Superior temporal gyrus (tissue), 1 donor: ENCODE measurements around the gene ORAI3.

Source experiments
- DNase-seq: peaks from one replicate; pipeline ENCODE4 v3.0.0-alpha.2; 2016; ENCODE audit errors: extremely low spot score

Gene ORAI3

DNA sequence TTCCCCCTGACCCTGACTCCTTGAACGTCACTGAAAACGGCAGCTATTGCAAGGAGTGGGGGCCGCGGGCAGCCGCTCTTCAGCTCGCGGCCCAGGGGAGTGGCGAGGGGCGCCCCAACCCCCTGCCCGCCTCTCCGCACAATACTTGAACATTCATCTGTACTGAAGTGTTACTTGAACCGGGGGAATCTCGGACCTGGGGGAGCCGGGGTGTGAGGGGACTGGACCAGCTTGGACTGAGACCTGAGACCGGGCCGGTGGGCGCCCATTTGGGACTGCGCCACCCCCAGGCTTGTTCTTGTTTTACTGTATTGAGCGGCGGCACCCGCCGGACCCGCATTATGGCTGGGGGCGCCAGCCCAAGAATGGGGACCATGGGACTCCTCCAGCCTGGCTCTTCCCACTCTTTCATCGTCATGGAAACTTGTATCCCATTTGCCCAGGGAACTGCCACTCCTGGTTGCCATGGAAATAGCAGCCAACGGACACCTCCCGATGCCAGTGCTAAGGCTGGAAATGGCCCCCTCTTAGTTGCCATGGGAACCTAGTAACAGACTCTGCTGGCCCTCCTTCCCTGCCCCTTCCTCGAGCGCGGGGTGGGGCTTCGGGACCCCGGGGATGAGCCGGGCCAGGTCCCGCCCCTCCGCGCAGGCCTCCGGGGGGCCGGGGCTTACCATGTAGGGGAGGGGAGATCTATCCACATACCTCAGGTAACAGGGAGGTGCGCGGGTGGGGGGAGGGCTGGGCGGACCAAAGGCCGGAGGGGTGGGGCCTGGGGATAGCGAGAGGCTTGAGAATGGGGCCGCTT, 805 bp upstream of the ORAI3 start:
- peak; percentile 97 for DNase-seq

- no peak for DNase-seq
Measured at GRCh38 chr16:30949650-30950515, 1.0 kb downstream of the ORAI3 start.

GRCh38 chr16:30950516-30951065, 1.7 kb downstream of the ORAI3 start:
- no peak for DNase-seq

DNA sequence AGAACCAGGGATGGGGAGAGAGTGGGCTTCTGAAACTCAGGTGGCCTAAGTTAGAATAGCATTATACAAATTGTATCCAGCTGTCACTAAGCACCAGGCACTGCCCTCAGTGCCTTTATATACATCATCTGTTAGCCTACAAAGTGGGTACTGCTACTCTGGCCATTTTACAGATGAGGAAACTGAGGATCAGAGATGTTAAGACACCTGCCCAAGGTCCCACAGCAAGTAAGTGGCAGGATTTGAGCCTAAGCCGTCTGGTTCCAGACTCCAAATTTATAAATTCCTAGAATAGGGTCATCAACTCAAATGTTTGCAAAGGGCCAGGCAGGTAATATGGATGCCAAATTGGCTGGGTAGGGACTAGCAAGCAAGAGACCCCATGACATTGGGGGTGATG, 2.3 kb downstream of the ORAI3 start:
- DNase-seq: no peak

DNA sequence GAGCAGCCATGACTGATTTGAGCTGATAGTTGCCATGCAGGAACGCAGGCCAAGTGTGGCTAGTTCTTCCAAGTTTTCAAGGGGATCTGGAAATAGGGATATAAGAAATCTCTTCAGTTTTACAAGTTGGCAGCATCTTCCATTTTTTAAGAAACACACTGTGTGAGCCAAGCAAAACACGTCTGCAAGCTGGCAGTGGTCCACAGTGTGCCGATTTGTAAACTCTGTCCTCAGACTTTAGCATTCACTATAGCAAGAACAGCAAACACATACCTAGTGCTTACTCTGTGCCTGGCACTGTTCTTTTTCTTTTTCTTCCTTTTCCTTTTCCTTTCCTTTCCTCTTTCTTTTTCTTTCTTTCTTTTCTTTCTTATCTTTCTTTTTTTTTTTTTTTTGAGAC, 2.9 kb downstream of the ORAI3 start:
- DNase-seq: no peak

- no peak for DNase-seq
Measured at GRCh38 chr16:30953111-30953510, 4.2 kb downstream of the ORAI3 start.

DNA sequence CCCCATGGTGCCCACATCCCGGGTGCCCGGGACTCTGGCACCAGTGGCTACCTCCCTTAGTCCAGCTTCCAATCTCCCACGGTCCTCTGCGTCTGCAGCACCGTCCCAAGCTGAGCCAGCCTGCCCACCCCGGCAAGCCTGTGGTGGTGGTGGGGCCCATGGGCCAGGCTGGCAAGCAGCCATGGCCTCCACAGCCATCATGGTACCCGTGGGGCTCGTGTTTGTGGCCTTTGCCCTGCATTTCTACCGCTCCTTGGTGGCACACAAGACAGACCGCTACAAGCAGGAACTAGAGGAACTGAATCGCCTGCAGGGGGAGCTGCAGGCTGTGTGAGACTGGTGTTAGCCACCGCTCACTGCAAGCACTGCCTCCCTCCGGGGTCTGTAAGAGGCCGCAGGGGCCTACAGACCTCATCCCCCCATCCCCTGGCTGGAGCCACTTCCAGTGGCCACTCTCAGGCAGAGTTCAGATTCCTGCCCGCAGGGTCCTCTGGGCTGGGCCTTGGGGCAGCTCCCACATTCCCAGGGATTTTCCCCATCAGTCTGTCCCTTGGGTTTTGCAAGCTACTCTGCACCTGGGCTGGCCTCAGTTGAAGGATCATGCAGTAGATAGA, 4.8 kb downstream of the ORAI3 start:
- DNase-seq: peak; percentile 88

- no peak for DNase-seq
Measured at GRCh38 chr16:30954993-30955392, 6.1 kb downstream of the ORAI3 start.

DNA sequence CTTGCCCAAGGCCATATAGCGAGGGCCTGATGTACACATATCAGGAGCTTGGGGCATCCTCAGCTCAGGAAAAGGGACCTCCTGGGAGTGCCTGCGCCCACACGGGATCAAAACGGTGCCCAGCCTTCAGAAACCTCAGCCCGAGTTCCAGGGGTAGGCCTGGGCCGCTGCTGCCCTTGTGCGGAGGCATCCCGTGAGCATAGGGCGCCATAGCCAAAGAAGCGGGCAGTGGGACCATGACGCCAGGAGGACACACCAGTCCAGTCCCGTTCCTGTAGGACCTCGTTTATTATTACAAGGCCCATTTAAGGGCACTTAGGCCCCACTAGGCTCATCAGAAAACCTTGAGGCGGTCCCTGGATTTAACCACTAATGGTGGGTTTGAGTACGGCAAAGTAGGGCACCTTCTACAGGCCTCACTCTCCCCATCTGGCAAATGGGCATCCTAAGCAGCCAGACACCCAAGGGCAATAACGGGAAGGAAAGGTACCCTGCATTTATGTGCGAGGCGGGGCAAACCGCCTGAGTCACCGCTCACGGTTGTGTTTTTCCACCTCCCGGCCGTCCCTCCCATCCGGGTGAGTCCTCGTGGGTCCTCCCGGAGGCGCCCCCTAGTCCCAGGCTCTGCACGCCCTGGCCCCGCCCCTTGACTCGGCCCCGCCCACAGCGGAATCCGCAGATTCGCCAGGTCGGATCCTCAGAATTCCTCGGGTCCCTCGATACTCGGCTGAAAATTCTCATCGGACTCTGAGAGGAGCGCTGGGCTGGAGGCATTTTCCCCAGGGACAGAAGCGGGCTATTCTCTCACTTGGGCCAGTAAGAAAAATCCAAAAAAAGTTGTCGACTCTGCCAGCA, 8.0 kb downstream of the ORAI3 start:
- no peak for DNase-seq

DNA sequence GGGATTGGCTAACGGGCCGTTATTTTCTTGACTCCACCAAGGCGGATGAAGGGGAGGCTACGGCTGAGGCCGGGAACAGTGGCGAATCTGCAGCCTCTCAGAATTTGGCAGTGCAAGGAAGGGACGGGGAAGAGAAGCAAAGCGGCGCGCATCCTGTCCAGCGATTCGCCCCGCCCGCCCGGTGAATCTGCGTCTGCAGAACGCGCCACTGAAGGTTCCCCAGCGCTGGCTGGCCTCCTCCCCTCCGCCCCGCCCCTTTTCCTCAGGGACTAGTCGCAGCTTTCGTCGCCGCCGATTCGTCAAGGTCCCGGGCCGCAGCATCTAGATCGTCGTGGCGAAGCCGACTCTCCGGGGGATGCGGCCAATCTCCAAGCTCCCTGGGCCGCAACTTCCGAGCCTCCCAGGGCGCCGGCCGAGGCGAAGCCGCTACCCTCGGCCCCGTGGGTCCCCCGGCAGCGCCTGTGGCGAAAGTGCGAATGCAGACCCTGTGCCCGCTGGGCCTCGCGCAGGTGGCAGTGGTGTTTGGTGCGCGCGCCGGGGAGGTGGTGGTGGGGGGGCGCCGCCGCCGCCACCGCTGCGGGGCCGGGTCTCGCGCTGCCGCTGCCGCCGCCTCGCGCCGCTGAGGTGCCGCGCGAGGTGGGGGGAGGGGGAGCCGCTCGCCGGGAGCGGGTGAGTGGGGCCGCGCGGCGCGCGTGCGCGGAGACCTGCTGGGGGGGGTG, 8.7 kb downstream of the ORAI3 start, which contains the start of gene SETD1A:
TSS of gene SETD1A (plus strand) at position 299 of the 719 bp plus-strand sequence. CDS start 978 bp downstream, outside the sequence.
- DNase-seq: peak; percentile 90

DNA sequence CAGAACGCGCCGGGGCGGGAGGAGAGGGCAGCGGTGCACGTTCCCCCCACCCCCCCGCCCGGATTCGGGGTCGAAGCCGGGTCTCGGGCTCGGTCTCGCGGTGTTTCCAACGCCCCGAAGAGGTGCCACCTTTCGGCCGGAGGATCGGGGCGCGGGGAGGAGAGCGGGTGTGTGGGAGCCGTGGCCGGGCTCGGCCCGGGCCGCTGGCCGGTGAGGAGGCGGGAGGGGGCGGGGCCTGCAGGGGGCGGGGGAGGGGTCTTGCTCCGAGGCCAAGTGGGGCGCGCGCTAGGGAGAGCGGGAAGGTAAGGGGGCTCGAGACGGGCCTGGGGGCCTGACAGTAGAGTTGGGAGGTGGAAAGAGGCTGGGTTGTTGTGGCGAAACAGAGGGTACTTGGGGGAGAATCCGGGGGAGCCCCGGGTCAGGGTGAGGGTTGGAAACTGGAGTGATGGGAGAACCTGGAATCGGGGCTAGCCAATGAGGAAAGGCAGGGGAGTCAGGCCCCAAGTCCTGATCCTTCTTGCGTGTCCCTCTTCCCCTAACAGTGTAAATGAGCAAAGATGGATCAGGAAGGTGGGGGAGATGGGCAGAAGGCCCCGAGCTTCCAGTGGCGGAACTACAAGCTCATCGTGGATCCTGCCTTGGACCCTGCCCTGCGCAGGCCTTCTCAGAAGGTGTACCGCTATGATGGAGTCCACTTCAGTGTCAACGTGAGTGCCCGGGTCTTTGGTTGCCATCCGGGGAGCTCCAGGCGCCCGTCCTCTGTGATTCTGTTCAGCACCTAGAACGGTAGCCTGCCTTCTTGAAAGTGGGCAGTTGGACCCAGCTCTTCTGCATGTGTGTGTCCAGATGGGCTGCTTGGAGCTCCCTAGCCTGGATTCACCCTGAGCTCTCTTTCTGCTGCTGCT, 9.6 kb downstream of the ORAI3 start:
- DNase-seq: no peak

DNA sequence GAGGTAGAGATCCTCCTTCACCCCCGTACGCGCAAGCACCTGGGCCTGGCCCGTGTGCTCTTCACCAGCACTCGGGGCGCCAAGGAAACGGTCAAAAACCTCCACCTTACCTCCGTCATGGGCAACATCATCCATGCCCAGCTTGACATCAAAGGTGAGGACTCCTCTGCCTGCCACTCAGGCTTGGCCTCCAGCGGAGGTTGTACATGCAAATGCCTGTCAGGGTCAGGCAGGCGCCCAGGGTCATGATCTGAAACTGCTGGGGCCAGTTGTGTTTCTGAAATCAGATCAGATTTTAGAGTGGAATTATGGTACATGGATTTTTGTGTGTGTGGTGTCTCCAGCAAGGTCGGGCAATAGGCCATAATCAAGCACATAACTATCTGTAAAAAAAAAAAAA, 12.5 kb downstream of the ORAI3 start:
- DNase-seq: no peak

GRCh38 chr16:30963925-30964511, 15.2 kb downstream of the ORAI3 start:
- no peak for DNase-seq

GRCh38 chr16:30964574-30965226, 15.8 kb downstream of the ORAI3 start:
- DNase-seq: no peak

DNA sequence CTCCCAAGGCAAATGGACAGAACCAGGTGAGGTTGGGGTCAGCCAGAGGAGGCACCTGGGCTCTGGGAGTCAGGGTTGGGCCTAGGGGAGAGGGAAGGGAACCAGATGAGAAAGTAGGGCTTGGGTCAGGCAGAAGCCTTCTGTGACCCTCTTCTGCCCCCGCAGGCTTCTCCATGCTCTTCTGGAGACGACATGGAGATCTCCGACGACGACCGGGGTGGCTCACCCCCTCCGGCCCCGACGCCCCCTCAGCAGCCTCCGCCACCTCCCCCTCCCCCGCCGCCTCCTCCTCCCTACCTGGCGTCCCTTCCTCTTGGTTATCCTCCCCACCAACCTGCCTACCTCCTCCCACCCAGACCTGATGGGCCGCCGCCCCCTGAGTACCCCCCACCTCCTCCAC, 16.6 kb downstream of the ORAI3 start:
- no peak for DNase-seq

- no peak for DNase-seq
Measured at GRCh38 chr16:30966033-30966619, 17.3 kb downstream of the ORAI3 start.

DNA sequence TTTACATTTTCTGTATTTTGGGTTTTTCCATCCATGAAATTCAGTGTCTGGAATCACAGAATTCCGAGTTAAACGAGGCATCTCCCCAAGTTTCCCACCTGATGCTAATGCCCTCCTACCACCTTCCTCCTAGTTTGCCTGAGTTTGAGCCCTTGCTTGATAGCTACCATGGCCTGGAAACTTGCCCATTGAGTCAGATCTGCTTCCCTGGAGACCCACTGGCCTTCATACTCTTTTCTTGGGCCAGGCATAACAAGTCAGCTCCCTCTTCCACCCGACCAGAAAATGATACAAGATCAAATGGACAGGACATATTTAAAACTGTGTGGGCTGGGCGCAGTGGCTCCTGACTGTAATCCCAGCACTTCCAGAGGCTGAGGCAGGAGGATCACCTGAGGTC, 18.9 kb downstream of the ORAI3 start:
- DNase-seq: no peak

GRCh38 chr16:30969246-30969842, 20.5 kb downstream of the ORAI3 start:
- no peak for DNase-seq
